Fibroblast of skin of scalp (primary cell): Measurements from ENCODE around the gene MRPL39.

ENCODE experiments used
- DNase-seq: peaks from one replicate; pipeline ENCODE4 v3.0.0-alpha.2; 2013

The MRPL39 gene

DNA sequence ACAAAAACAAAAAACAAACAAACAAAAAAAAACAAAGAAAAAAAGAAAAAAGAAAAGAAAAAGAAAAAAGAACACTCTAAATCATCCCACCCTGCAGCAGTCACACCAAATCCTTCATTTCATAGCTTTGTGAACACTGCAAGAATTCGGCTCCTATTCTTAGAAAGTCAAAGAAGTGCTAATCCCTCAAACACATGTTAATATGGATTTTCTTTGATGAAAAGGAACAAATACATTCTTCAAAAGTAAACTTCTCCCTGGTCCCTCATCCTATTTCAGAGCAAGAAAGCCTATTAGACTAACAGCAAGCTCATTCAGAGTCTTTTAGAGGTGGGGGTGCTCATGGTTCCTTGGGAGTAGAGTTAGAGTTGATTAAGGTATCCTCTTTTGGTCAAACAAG, 7.2 kb upstream of the MRPL39 start:
- no peak for DNase-seq

DNA sequence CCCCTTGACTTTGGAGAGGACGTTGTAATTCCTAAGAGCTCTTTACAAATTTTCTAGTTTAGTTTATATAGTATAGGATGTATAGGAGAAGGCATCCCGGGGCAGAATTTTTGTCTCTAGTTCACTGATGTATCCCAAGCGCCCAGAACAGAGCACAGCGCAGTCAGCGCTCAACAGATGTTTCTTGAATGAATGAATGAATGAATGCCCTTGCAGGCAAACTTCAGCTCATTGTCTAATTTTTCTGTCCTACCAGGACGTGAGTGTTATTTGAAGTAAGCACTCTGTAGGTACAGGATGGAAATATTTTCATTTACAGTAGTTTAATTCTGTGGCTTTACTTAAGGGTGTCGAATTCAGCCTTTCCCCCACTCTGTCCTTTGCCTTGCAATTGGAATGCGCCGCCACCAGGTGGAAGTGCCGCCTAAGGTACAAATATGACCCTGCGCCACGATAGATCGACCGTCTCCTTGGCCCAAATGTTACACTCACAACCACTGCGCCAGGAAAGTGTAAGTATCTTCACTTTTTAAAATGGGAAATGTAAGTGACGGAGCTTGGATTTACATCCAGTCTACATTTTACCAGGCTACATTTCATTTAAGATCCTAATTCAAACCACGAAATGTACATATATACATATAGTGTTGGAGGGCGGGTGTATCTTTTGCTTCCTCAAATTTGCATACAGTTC, 910 bp upstream of the MRPL39 start:
- peak; percentile 85 for DNase-seq

DNA sequence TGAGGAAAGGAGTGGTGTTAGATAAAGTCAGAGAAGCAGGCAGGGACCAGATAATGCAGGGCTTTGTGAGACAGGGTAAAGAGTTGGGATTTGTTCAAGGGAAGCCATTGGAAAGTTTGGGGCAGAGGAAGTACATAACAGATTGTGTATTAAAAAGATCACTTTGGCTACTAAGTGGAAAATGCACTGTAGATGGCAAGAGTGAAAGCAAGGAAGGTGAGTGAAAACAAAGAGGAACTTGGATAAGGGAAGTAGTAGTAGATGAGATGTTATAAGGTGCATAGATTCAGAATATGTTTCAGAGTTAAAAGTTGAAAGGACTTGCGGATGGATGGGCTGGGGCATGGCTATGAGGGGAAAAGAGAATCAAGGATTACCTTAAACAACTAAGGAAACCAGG, 17.4 kb downstream of the MRPL39 start:
- no peak for DNase-seq

DNA sequence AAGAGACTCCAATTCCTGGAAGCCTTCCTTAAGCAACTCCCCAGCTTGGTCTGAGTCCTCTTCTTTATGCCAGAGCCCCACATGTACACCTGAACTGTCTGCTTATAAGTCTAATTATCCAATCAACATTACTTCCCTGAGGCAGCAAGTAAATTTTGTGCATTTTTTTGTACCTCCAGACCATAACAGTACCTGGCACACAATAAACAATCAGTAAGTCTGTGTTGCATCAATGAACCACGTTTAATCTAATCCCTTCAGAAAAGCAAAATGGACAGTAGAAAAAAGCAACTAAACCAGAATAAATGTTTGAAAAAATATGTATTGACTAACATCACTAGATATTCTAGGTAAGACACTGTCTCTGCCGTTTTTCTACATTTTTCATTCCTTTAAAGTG, 20.5 kb downstream of the MRPL39 start:
- DNase-seq, result no peak

DNA sequence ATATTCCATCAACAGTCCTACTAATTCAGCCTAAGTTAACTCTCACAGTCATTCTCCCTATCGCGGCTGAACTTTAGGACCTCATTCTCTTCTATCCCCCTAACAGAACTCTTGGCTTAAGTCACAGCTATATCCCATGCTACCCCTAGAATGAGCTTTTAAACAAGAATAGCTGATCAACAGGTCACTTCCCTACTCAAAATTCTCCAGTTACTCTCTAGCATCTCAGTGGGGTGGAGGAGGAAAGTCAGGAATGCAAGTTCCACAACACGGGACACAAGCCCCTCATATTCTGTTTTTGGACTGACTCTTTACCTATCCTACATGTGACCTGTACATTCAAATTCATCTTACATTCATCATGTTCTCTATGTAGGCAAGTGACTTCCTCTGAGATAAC, 21.0 kb downstream of the MRPL39 start:
- DNase-seq, result no peak

DNA sequence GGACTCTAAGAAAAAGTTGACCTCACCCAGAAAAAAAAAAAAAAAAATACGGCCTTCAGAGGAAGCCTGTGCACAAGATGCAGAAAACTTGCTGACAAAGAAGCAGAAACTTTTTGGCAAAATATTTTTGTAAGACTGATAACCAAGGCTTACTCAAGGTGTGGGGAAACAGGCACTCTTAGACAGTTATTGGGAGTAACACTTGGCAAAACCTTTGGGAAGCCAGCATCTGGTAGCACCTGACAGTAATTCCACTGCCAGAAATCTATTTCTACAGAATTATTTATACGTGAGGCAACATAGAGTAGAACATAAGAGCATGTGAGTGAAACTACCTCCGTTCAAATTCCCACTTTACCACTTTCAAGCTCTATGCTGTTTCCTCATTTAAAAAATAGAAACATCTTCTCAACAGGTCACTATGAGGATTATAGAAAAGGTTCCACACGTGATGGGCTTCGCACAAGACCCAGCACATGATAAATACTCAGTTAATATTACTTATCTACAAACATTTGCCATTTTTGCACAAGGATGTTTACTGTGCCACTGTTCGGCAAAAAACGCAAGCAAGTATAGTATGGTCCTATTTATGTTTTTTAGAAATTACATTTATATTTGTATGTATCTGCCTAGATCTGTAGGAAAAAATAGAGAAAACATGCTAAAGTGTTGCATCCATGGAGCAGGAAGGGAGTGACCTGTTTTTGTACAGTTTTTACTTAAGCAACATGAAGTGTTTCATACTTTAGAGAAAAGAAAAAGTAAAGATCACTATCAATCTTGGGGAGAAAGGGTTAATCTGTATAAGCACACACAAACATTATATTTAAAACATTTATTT, 22.2 kb downstream of the MRPL39 start:
- DNase-seq, result no peak

DNA sequence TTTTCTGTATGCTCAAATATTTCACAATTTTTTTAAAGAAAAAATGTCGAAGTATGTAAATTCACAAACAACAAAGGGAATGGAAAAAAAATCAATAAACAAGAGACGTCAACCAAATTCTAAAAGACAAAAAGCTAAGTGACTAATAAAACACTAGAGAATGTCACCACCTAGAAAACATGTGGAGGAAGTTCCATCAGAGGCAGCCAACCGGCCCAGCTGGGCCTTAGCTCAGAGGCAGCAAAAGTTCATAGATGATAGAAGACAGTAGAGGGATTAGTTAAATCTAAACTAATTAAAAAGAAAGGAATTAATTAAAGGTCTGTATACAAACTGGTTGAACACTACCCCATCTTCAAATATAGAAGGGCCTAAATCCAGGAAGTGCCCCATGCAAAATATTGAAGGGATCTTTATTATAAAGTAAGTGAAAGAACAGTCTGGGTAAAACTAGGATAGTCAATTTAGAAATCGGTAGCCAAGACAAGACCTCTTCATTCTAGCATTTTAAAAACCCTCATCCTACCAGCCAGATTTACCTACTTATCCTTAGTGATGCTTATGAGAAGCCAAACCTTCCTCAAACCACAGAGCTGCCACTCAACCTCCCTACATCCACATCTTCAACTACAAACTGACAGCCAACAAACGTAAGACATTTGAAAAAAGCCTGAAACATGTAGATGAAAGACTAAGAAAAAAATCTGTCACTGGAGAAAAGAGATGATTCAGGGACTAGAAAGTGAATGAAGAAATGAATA, 23.7 kb downstream of the MRPL39 start:
- DNase-seq, result no peak

DNA sequence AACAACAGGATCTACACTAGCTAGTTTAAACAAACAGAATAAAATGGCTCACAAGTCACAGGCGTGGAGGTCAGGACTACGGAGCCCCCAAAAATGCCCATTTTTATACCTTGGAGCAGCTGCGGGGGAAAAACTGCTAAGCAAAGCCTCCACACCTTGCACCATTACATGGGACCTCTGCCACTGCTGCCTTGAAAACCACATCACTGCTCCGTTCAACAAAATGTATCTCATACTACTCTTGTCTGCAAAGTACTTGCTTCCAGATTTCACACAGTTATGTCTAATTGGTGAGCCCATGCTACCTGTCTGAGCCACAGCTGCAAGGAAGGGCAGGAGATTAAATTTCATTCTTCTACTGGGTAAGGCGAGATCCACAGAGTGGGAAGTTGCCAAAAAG, 24.4 kb downstream of the MRPL39 start:
- DNase-seq, result no peak

DNA sequence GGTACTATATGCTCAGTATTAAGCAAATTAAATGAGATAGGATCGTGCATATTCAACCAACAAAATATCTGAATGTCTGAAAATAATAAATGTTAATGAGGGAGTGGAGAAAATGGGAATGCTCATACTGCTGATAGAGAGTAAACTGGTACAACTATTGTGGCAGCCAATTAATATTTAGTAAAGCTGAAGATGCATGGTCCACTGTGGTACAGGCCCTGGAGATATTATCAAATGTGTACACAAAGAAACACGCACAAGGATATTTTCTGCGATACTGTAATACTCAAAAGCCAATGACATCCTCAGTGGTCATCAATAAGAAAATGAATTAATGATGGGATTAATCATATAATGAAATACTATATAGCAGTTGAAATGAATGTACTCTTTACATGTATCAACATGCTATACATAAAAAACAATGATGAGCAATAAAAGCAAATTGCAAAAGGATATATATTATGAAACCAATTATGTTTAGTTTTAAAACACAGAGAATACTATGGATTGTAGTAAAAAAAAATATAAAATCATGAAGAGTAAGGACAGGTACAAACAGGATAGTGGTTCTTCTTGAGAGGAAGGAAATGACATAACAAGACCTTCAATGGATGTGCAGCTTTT, 25.0 kb downstream of the MRPL39 start:
- DNase-seq, result no peak

DNA sequence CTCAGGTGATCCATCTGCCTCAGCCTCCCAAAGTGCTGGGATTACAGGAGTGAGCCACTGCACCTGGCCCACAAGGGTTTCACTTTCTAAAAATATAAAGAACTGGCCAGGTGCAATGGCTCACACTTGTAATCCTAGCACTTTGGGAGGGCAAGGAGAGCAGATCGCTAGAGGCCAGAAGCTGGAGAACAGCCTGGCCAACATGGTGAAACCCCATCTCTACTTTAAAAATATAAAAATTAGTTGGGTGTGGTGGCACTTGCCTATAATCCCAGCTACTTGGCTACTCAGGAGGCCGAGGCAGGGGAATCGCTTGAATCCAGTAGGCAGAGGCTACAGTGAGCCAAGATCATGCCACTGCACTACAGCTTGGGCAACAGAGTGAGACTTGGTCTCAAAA, 25.7 kb downstream of the MRPL39 start:
- DNase-seq, result no peak

DNA sequence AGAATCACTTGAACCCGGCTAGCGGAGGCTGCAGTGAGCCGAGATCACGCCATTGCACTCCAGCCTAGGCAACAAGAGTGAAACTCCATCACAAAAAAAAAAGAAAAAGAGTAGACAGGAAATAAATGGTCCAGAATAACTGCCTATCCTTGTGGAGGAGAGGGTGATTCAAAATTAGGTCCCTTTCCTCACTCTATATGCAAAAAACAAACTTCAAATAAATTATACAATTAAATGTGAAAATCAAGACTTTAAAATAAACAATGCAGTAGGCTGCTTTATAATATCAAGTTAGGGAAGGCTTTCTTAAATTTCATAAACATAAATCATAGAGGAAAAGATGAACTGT, 26.4 kb downstream of the MRPL39 start:
- no peak for DNase-seq

DNA sequence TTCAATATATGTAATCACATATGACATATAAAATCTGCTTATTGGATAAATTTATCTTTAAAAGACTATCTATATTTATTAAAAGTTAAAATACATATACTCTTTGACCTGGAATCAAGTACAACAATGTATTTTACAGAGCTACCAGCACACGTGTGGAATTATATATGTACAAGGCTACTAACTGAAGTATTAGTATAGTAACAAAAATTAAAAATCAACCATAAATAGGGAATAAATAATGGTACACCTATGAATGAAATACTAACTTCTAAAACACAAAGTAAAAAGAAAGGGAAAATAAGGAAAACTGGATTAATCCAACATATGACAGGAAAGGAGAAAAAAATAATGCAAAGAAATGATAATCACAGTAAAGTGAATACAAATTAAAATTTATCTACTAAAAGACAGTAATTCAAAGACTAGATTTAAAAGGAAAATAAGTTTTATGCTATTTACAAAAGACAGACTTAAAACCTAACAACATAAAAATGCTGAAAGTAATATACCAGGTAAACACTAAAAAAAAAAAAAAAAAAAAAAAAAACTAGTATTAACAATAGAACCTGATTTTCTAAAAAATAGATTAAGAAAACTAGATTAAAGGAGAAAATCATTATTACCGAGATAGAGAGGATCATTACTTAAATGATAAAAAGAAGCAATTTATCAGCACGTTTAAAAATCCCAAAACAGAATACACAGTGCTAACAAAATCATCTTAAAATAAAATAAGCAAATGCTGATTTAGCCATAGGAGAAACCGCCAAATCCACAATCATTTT, 27.9 kb downstream of the MRPL39 start:
- no peak for DNase-seq

DNA sequence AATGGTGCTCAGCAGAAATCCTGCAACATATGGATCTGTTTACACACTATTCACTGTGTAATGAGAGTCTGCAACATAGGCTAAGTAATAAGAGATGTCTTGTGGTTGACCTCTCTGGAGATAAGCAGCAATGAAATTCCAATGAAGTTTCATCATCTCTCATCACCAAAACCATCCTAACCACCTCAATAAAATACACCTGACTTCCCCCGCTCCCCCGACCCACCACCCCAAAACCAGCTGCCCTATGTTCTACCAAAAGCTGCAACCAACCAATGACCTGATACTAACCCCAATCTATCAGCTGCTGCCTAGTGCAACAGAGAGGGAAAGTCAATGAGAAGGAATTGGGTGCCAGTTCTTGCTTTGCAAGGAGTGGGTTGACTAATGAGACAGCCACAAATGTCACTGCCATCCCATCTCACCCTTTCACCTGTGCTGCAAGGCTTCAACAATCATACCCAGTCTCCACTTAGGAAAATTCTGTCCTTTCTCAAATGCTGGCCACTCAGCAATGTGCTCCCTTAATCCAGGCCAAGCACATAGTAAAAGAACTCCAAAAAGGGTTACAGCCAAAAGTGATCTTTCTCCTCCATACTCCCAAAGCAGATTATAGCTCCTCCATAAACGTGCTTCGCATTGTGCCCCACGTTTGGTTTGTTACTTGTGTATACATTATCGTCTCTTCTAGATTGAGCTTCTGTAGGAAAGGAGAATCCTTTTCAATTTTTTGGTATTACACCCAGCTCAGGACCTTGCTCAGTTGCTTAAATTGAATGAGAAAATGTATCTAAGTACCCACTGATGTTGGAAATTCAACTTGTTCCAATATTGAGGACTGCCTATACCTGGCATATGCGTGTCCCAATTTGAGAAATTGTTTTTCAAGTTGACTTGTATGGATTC, 29.0 kb downstream of the MRPL39 start:
- DNase-seq, result no peak

DNA sequence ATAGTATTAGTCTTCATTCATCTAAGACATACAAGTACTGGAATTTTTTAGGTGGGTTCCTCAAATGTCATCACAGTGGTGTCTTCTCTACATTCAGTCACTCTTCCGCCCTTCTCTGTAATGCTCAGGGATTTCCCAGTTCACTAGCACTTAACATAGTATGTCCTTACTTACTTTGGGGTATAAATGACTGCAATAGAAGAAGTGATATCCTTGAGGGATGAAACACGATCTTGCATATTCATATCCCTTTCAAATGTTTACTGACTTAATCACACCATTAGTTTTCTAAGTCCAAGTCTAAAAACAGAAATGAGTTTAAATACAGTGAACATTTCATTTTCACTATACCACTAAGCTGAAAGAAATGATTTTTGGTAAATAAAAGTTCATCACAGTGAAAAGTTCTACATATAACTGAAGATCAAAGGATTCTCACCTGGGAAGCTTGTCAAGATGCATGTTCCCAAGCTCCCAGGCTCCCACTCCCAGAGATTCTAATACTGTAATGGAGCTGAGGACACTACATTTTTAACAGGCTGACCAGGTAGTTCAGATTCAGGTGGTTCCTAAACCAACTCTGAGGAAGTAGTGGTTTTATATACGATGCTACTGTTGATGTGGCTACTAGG, 29.7 kb downstream of the MRPL39 start:
- no peak for DNase-seq

DNA sequence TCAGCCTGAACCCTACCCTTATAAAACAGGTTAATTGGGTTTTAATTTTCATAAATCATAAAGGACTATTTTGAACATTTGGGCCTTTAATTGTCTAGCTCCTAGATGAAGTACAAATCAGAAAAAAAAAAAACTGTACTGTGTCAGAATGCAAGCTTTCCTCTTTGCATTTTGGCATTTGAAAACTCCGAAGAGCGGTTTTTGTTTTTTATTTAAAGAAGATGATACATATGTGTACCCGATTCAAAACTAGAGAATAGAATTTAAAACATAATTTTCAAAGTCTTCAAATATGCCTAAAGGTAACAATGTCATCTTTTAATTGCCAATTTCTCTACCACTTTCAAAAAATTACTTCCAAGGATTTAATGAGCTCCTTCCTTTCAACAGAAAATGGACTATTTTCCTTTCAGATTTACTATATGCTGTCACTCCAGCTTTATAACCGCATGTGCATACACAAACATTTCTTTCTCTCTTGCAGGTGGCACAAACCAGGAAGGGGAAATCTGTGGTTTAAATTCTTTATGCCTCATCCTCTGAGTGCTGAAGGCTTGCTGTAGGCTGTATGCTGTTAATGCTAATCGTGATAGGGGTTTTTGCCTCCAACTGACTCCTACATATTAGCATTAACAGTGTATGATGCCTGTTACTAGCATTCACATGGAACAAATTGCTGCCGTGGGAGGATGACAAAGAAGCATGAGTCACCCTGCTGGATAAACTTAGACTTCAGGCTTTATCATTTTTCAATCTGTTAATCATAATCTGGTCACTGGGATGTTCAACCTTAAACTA, 33.7 kb downstream of the MRPL39 start:
- peak; percentile 86 for DNase-seq

DNA sequence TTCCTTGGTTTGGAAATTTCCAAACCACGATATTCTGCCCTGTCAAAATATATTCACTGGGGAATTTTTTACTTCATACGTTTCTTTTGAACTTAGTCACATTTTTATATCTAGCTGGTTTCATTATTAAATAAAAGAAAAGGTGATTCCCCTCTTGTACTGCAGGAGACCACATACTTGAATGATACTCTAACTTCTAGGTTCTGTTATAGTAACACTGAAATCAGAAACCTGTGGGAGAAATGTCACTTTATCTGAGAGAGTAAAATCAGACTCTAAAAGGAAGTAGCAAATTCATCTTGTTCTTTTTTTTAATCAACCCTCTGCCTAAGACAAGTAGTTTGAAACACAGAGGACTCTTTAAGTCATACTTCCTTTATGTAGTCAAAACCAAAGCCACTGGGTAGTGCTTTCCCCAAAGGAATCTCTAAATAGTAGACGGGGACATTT, 34.4 kb downstream of the MRPL39 start:
- no peak for DNase-seq

DNA sequence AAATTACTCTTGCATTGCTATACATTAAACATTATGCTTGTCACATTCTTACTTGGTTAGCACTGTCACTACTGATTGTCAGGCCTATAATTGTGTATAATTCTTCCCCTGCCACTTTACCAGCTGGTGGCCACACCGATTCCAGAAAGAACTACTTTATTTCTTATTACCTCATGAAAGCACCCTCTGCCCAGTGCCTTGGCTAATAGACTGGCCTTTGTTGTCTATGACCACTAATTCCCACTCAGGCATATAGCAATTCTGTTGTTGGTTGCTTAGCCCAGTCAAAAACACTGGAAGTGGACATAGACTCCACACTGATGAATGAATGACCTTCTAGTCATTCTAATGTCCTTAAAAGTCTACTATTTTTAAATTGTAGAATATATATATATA, 35.6 kb downstream of the MRPL39 start:
- no peak for DNase-seq

DNA sequence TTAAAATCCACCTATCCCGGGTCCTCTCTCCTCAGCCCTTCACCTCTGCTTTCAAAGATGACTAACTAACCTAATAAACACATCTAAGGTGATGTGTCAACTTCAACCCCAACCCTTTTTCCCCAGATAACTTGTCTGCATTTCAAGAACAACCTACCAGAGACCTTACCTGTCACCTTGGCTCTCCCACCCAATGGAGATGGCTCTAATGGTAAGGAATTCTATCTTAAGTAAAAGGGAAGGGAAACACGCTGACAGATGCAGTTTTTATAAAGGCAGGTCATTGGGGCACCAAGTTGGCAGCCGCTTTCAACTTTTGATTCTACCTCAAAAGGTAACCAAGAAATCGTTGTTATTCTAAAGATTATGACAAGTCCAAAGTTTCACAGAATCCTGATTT, 37.6 kb downstream of the MRPL39 start:
- no peak for DNase-seq

DNA sequence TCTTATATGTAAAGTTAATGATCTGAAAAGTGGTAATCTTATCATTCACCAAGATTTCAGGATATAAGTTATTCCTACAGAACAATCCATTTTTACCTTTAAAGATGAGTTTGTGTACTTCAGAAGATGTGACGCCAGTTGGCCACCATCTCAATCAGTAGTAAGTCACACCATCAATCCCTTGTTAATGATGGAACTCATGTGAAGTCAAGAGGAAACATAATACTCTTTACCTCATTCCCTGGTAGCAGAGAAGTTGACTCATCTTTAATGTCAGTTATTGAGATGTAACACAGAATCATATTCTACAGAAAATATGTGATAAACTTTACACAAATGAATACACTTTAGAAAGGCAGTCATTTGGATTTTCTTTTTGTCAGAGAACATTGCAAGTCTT, 38.2 kb downstream of the MRPL39 start:
- DNase-seq, result no peak

DNA sequence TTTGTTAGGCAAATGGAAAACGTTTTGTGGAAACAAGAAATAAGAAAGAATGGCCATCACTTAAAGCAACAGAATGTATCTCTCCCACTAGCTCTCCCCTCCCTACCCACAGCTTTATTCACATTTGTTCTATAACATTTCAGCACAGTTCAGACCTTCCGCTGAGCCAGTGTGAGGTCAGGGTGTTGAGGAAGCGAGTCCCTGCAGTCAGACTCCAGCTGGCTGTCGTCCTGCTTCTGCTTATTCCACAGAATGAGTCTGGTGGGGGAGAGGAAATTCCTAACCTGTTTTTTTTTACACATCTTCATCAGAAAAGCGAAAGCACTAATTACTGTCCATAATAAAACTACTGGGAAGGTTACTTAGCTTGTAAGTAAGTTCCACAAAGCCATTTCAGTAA, 39.0 kb downstream of the MRPL39 start:
- DNase-seq, result peak; percentile 67
